Measurements from ENCODE around the gene ANAPC10. TPM values are rescaled to one million over a fixed set of nuclear protein-coding genes. Genes with fewer than 3 reads are reported as not detected.

ANAPC10 gene
- polyA plus RNA-seq, 1 experiment: 25.0 TPM

DNA sequence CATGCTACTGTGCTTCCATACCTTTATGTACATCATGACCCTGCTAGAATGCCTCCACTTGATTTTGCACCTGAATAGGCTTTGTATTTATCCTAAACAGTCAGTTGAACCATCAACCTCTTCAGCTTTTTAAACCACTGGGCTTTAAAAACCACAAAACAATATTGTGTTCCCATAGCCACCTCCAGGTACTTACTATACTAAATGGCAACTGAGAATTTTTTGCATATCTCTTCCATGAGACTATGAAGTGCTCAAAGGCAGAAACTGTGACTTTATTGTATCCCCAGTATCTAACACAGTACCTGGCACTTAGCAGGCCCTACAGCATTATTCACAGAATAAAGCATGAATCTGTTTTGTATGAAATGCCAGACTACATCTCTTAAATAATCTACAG, 39.7 kb downstream of the ANAPC10 start:
- Histone ChIP-seq H3K4me3 (ENCODE audit: low read depth, low read length) (no peak overlapping the region), H3K27me3 (ENCODE audit: control insufficient read depth, insufficient read depth, low read length) (no peaks in the 10 kb centered on the region), H3K9me3 (ENCODE audit: control insufficient read depth, insufficient read depth, low read length) (no peaks in the 10 kb centered on the region), H3K27ac (ENCODE audit: low read depth, low read length) (no peak overlapping the region)
- CTCF ChIA-PET: no interaction called here
- TF ChIP-seq, protein P1, sequence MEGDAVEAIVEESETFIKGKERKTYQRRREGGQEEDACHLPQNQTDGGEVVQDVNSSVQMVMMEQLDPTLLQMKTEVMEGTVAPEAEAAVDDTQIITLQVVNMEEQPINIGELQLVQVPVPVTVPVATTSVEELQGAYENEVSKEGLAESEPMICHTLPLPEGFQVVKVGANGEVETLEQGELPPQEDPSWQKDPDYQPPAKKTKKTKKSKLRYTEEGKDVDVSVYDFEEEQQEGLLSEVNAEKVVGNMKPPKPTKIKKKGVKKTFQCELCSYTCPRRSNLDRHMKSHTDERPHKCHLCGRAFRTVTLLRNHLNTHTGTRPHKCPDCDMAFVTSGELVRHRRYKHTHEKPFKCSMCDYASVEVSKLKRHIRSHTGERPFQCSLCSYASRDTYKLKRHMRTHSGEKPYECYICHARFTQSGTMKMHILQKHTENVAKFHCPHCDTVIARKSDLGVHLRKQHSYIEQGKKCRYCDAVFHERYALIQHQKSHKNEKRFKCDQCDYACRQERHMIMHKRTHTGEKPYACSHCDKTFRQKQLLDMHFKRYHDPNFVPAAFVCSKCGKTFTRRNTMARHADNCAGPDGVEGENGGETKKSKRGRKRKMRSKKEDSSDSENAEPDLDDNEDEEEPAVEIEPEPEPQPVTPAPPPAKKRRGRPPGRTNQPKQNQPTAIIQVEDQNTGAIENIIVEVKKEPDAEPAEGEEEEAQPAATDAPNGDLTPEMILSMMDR (IDR thresholded peaks at IDR 0.05; ENCODE audit: low read depth, low read length): no peak
- no peak for DNase-seq (ENCODE audit: low read depth, low spot score)
- POLR2A ChIA-PET: no interaction called here

DNA sequence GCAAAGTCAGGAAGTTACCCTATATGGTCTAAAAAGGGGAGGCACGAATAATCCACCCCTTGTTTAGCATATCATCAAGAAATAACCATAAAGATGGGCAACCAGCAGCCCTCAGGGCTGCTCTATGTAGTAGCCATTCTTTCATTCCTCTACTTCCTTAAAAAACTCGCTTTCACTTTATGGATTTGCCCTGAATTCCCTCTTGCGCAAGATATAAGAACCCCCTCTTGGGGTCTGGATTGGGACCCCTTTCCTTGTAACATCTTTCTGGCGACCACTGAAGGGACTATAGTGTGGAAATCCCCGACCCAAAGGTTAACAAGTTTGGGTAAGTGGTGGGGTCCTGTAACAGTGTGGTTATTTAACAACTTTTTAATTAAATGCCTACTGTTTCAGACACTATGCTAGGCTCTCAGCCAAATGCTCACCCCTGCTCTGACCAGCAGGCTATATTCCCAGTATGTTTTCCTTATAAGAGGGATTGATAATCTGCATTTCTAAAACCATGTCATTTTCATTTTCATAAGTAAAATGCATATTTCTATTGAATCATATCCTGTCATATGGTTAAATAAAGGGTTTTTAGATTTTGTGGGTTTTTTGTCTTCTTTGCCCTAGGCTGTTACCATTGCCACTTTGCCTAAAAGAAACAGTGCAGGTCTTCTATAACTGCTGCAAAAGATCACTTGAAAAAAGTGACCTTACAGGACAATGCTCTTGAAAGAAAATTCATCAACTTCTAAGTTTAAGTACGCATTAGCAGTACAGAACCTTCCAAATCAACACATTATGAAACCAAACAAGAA, 41.5 kb downstream of the ANAPC10 start:
- ChIA-PET CTCF (interaction anchor here (0.6 kb wide), 1 partner anchor 533 kb away, joined by 3 read pairs; no protein-coding TSS in a partner anchor), POLR2A (no interaction called here)
- TF ChIP-seq, protein P1 (IDR thresholded peaks at IDR 0.05; ENCODE audit: low read depth, low read length): no peak
- Histone ChIP-seq H3K27me3 (ENCODE audit: control insufficient read depth, insufficient read depth, low read length) (no peaks in the 10 kb centered on the region), H3K27ac (ENCODE audit: low read depth, low read length) (no peak overlapping the region), H3K9me3 (ENCODE audit: control insufficient read depth, insufficient read depth, low read length) (no peaks in the 10 kb centered on the region), H3K4me3 (ENCODE audit: low read depth, low read length) (no peak overlapping the region)
- DNase-seq (ENCODE audit: low read depth, low spot score): no peak

DNA sequence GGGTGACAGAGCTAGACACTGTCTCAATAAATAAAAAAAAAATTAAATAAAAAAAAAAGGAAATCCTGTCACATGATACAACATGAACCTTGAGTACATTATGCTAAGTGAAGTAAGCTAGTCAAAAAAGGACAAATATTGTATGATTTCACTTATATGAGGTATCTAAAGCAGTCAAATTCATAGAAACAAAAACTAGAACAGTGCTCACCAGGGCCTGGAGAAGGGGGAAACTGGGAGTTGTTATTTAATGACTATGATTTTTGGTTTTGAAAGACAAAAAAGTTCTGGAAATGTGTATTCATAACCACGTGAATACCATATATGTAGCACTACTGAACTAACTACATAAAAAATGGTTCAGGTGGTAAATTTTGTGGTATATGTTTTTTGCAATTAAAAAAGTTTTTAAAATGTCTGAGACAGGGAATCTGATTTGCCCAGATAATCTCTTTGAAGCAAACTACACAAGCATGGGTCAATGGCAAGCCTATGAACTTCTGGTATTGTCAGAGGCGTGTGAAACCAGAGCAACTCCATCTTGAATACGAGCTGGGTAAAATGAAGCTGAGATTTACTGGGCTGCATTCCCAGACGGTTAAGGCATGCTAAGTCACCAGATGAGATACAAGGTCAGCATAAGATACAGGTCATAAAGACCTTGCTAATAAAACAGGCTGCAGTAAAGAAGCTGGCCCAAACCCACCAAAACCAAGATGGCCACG, 42.3 kb downstream of the ANAPC10 start:
- ChIA-PET CTCF (no interaction called here), POLR2A (no interaction called here)
- DNase-seq (ENCODE audit: low read depth, low spot score): no peak
- no peak overlapping the region for H3K4me3 ChIP-seq (ENCODE audit: low read depth, low read length)
- TF ChIP-seq, protein P1 (IDR thresholded peaks at IDR 0.05; ENCODE audit: low read depth, low read length): no peak
- no peaks in the 10 kb centered on the region for H3K27me3 ChIP-seq (ENCODE audit: control insufficient read depth, insufficient read depth, low read length)
- H3K9me3 ChIP-seq (ENCODE audit: control insufficient read depth, insufficient read depth, low read length): no peaks in the 10 kb centered on the region
- no peak overlapping the region for H3K27ac ChIP-seq (ENCODE audit: low read depth, low read length)

DNA sequence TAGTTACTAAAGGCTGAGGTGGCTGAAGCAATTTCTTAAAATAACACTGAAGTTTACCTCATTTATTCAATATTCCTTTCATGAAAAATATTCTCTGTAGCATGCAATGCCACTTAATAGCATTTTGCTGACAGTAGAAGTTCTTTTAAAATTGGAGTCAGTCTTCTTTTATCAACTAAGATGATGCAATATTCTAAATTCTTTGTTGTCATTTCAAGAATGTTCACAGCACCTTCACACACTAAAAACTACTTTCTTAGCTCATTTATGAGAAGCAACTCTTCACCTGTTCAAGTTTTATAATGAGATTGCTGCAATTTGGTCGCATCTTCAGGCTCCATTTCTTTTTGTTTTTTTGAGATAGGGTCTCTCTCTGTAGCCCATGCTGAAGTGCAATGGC, 48.8 kb downstream of the ANAPC10 start:
- no peaks in the 10 kb centered on the region for H3K27me3 ChIP-seq (ENCODE audit: control insufficient read depth, insufficient read depth, low read length)
- TF ChIP-seq, protein P1 (IDR thresholded peaks at IDR 0.05; ENCODE audit: low read depth, low read length): no peak
- no peak overlapping the region for H3K4me3 ChIP-seq (ENCODE audit: low read depth, low read length)
- ChIA-PET CTCF (interaction anchor here (2.6 kb wide), 1 partner anchor 13 kb away, joined by 17 read pairs; no protein-coding TSS in a partner anchor), POLR2A (no interaction called here)
- no peak for DNase-seq (ENCODE audit: low read depth, low spot score)
- no peak overlapping the region for H3K27ac ChIP-seq (ENCODE audit: low read depth, low read length)
- no peaks in the 10 kb centered on the region for H3K9me3 ChIP-seq (ENCODE audit: control insufficient read depth, insufficient read depth, low read length)

DNA sequence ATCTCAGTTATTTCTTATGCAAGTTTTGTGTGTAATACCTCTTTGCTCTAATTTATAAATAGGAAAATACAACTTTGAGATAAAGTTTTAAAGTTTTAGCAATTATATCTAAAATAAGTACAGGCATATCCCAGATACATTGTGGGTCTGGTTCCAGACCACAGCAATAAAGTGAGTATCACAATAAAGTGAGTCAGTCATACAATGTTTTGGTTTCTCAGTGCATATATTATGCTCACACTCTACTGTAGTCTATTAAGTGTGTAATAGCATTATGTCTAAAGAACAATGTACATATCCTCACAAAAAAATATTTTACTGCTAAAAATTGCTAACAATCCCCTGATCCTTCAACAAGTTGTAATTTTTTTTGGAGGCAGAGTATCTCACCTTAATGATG, 49.2 kb downstream of the ANAPC10 start:
- ChIA-PET POLR2A (no interaction called here), CTCF (interaction anchor here (2.6 kb wide), 1 partner anchor 13 kb away, joined by 17 read pairs; no protein-coding TSS in a partner anchor)

More for the DNA sequence above, 49.2 kb downstream of the ANAPC10 start:
- Histone ChIP-seq H3K9me3 (ENCODE audit: control insufficient read depth, insufficient read depth, low read length) (no peaks in the 10 kb centered on the region), H3K4me3 (ENCODE audit: low read depth, low read length) (no peak overlapping the region), H3K27me3 (ENCODE audit: control insufficient read depth, insufficient read depth, low read length) (no peaks in the 10 kb centered on the region), H3K27ac (ENCODE audit: low read depth, low read length) (no peak overlapping the region)
- DNase-seq (ENCODE audit: low read depth, low spot score): no peak
- TF ChIP-seq, protein P1 (IDR thresholded peaks at IDR 0.05; ENCODE audit: low read depth, low read length): no peak
